HK-2 (cell line): ENCODE results near the gene FAM72B.
"Not testable (repeated sequence)": the region's sequence is repeated elsewhere in the genome, so short reads cannot be mapped to it uniquely, and the experiment has no call there.

Experiments used
- DNase-seq: peaks from one replicate; pipeline ENCODE4 v3.0.0-alpha.2; 2018; ENCODE audit not compliant: unreplicated experiment

FAM72B gene

GRCh38 chr1:121152788-121153187 lies 31.4 kb downstream of the FAM72B start:
- DNase-seq = not testable (repeated sequence)

- DNase-seq = not testable (repeated sequence)
Measured at GRCh38 chr1:121151294-121151693, 32.8 kb downstream of the FAM72B start.

- DNase-seq = not testable (repeated sequence)
Measured at GRCh38 chr1:121148489-121149190, 35.5 kb downstream of the FAM72B start.

- not testable (repeated sequence) for DNase-seq
Measured at GRCh38 chr1:121140393-121140792, 43.7 kb downstream of the FAM72B start.

- not testable (repeated sequence) for DNase-seq
Measured at GRCh38 chr1:121131494-121131893, 52.6 kb downstream of the FAM72B start.

GRCh38 chr1:121118480-121118824 lies 65.7 kb downstream of the FAM72B start:
- not testable (repeated sequence) for DNase-seq
